ENCODE results near the gene AP1G2. TPM values are rescaled to one million over a fixed set of nuclear protein-coding genes. Genes with fewer than 3 reads are reported as not detected.

The AP1G2 gene
- total and polyA plus RNA-seq, 2 of the 13 experiments (the other 11 are each of a cell fraction or from before 2014, with no cell fraction given): 96.9 to 611 TPM

DNA sequence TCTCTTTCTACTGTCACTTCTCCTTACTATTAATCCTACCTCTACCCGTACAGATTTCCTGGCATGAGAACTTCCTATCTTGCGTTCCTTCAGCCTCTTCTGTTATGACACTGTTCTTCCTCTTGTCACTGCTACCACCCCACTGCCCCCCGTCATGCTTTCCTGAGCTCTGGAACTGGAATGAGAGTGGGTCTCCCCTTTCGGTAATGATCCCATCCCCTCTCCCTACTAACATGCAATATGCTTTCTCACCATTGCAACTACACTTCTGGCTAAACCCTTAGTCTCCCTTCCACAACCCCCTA, 4.9 kb upstream of the AP1G2 start (continued):
- no peak for TF ChIP-seq KLF12 (CRISPR knock-in tag; IDR thresholded peaks at IDR 0.05; ENCODE audit: borderline replicate concordance)
- TF ChIP-seq ZNF891 (CRISPR knock-in tag; IDR thresholded peaks at IDR 0.05): no peak
- no peak for TF ChIP-seq SALL1 (CRISPR knock-in tag; IDR thresholded peaks at IDR 0.05)
- TF ChIP-seq NBN (conservative IDR thresholded peaks at IDR 0.05): 0 out of 2 replicates have a peak, but pooled peaks have one; percentile 60
- no peak for TF ChIP-seq ZNF629 (CRISPR knock-in tag; conservative IDR thresholded peaks at IDR 0.05)
- no peak for TF ChIP-seq LCORL (IDR thresholded peaks at IDR 0.05)
- no peak for TF ChIP-seq LCORL (CRISPR knock-in tag; IDR thresholded peaks at IDR 0.05)
- peak; percentile 41; the same call in 1 of the 2 replicates for TF ChIP-seq CREB1 (IDR thresholded peaks at IDR 0.05)
- no peak for TF ChIP-seq CREB1 (CRISPR knock-in tag; IDR thresholded peaks at IDR 0.05)
- 0 out of 2 replicates have a peak, but pooled peaks have one; percentile 9 for TF ChIP-seq SP4 (CRISPR knock-in tag; IDR thresholded peaks at IDR 0.05)
- TF ChIP-seq, protein P1, sequence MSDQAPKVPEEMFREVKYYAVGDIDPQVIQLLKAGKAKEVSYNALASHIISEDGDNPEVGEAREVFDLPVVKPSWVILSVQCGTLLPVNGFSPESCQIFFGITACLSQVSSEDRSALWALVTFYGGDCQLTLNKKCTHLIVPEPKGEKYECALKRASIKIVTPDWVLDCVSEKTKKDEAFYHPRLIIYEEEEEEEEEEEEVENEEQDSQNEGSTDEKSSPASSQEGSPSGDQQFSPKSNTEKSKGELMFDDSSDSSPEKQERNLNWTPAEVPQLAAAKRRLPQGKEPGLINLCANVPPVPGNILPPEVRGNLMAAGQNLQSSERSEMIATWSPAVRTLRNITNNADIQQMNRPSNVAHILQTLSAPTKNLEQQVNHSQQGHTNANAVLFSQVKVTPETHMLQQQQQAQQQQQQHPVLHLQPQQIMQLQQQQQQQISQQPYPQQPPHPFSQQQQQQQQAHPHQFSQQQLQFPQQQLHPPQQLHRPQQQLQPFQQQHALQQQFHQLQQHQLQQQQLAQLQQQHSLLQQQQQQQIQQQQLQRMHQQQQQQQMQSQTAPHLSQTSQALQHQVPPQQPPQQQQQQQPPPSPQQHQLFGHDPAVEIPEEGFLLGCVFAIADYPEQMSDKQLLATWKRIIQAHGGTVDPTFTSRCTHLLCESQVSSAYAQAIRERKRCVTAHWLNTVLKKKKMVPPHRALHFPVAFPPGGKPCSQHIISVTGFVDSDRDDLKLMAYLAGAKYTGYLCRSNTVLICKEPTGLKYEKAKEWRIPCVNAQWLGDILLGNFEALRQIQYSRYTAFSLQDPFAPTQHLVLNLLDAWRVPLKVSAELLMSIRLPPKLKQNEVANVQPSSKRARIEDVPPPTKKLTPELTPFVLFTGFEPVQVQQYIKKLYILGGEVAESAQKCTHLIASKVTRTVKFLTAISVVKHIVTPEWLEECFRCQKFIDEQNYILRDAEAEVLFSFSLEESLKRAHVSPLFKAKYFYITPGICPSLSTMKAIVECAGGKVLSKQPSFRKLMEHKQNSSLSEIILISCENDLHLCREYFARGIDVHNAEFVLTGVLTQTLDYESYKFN (CRISPR knock-in tag; conservative IDR thresholded peaks at IDR 0.05): no peak
- no peak for TF ChIP-seq EHMT2 (IDR thresholded peaks at IDR 0.05; ENCODE audit: borderline replicate concordance, low read depth, low read length)
- no peak for TF ChIP-seq SRSF1 (optimal IDR thresholded peaks at IDR 0.05; ENCODE audit: low read depth, low read length)
- no peak for TF ChIP-seq ERF (CRISPR knock-in tag; IDR thresholded peaks at IDR 0.05)
- TF ChIP-seq ZNF234 (CRISPR knock-in tag; conservative IDR thresholded peaks at IDR 0.05): no peak
- no peak for TF ChIP-seq HES4 (CRISPR knock-in tag; IDR thresholded peaks at IDR 0.05; ENCODE audit: borderline replicate concordance)
- no peak for TF ChIP-seq ZBTB42 (CRISPR knock-in tag; IDR thresholded peaks at IDR 0.05)
- TF ChIP-seq GTF3A (CRISPR knock-in tag; conservative IDR thresholded peaks at IDR 0.05): 0 out of 2 replicates have a peak, but pooled peaks have one; percentile 54
- TF ChIP-seq HOXA3 (CRISPR knock-in tag; IDR thresholded peaks at IDR 0.05): no peak
- TF ChIP-seq NONO (IDR thresholded peaks at IDR 0.05): no peak
- TF ChIP-seq NONO (CRISPR knock-in tag; conservative IDR thresholded peaks at IDR 0.05): no peak
- TF ChIP-seq TRAFD1 (CRISPR knock-in tag; IDR thresholded peaks at IDR 0.05; ENCODE audit: borderline replicate concordance): no peak
- peak; percentile 25; the same call in 1 of the 2 replicates for TF ChIP-seq FOXK2 (IDR thresholded peaks at IDR 0.05)
- no peak for TF ChIP-seq MAFK (conservative IDR thresholded peaks at IDR 0.05 in 1 of 2, IDR thresholded peaks at IDR 0.05 in 1 of 2; ENCODE audit: low read length in 2 of 2)
- TF ChIP-seq, protein P2, sequence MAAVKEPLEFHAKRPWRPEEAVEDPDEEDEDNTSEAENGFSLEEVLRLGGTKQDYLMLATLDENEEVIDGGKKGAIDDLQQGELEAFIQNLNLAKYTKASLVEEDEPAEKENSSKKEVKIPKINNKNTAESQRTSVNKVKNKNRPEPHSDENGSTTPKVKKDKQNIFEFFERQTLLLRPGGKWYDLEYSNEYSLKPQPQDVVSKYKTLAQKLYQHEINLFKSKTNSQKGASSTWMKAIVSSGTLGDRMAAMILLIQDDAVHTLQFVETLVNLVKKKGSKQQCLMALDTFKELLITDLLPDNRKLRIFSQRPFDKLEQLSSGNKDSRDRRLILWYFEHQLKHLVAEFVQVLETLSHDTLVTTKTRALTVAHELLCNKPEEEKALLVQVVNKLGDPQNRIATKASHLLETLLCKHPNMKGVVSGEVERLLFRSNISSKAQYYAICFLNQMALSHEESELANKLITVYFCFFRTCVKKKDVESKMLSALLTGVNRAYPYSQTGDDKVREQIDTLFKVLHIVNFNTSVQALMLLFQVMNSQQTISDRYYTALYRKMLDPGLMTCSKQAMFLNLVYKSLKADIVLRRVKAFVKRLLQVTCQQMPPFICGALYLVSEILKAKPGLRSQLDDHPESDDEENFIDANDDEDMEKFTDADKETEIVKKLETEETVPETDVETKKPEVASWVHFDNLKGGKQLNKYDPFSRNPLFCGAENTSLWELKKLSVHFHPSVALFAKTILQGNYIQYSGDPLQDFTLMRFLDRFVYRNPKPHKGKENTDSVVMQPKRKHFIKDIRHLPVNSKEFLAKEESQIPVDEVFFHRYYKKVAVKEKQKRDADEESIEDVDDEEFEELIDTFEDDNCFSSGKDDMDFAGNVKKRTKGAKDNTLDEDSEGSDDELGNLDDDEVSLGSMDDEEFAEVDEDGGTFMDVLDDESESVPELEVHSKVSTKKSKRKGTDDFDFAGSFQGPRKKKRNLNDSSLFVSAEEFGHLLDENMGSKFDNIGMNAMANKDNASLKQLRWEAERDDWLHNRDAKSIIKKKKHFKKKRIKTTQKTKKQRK (IDR thresholded peaks at IDR 0.05; ENCODE audit: low read length): 0 out of 2 replicates have a peak, but pooled peaks have one; percentile 19
- peak; percentile 11; the same call in 1 of the 2 replicates for TF ChIP-seq FOXA1 (IDR thresholded peaks at IDR 0.05)
- no peak for TF ChIP-seq FOXA1 (CRISPR knock-in tag; IDR thresholded peaks at IDR 0.05)
